K562 (cell line): Measurements from ENCODE around the gene INPP5E. TPM values are rescaled to one million over a fixed set of nuclear protein-coding genes. Genes with fewer than 3 reads are reported as not detected.

Source experiments
- ATAC-seq: fragments of 200-7000 bp; cut with Tn5 transposase; 3 replicates; pipeline ENCODE4 v1.9.1; 2020; ENCODE audit warnings: moderate library complexity
- BruUV-seq: library from RNA; stranded (reverse); fragments of 400-500 nt; replicated peaks from 2 replicates; lab custom pipeline; 2021; lab: Mats Ljungman, UMichigan
- CTCF ChIA-PET: fragments of 300-600 bp; formaldehyde crosslinking; extraction: SDS; loops from one replicate; lab custom pipeline; 2021; ENCODE audit warnings: low intra/inter-chr PET ratio; lab: Yijun Ruan, JAX
- POLR2A ChIA-PET: fragments of 300-600, 350-650 bp; sonication (Branson Sonifier 250); formaldehyde crosslinking; extraction: SDS; loops from one replicate; lab custom pipeline; 2021; ENCODE audit warnings: antibody characterized with exemption, inconsistent platforms; lab: Yijun Ruan, JAX
- DNase-seq, 4 experiments: peaks; one replicate each; pipeline versions ENCODE4 v3.0.0 to v3.0.0-alpha.2; 2011 to 2018; ENCODE audit warnings: low spot score in 3 of 4, mixed read lengths in 3 of 4; ENCODE audit errors: extremely low read depth in 1 of 4
- FAIRE-seq: peaks from 2 replicates; lab custom pipeline; 2011; peaks lifted over from hg19 to GRCh38; lab: Jason Lieb, UNC
- H2AFZ ChIP-seq: 2 replicates; pipeline ENCODE4 v1.6.0; 2011; ENCODE audit warnings: low read depth, low read length, control low read depth, inconsistent platforms
- H3K27ac ChIP-seq: fragments of 200-600 bp; 3 replicates; pipeline ENCODE4 v1.8.0; 2011; ENCODE audit warnings: low read depth, mild to moderate bottlenecking, control low read depth, inconsistent platforms, low read length, moderate library complexity, mixed read lengths; ENCODE audit errors: extremely low read depth
- H3K27me3 ChIP-seq, 2 experiments: fragments of 300-600 bp in 1 of 2; 2 replicates in 1 of 2; 3 replicates in 1 of 2; pipeline versions ENCODE4 v1.6.0 to v1.8.0; 2011; ENCODE audit warnings: inconsistent platforms in 2 of 2, low read length in 2 of 2, mild to moderate bottlenecking in 1 of 2, mixed read lengths in 1 of 2, moderate library complexity in 1 of 2; ENCODE audit not compliant: control insufficient read depth in 2 of 2, insufficient read depth in 2 of 2
- H3K36me3 ChIP-seq: fragments of 300-600 bp; 3 replicates; pipeline ENCODE4 v1.8.0; 2011; ENCODE audit warnings: mild to moderate bottlenecking, low read length, inconsistent platforms; ENCODE audit not compliant: control insufficient read depth, insufficient read depth
- H3K4me1 ChIP-seq, 2 experiments: fragments of 200-600 bp in 1 of 2; replicated peaks in 1 of 2; 2 replicates in 1 of 2; 3 replicates in 1 of 2; pipeline versions ENCODE4 v1.5.1 to v1.8.0; 2011; ENCODE audit warnings: inconsistent platforms in 2 of 2, low read length in 2 of 2, mild to moderate bottlenecking in 1 of 2, mixed read lengths in 1 of 2, moderate library complexity in 1 of 2; ENCODE audit not compliant: control insufficient read depth in 2 of 2, insufficient read depth in 2 of 2
- H3K4me2 ChIP-seq: 2 replicates; pipeline ENCODE4 v1.6.1; 2011; ENCODE audit warnings: low read length, control low read depth, inconsistent platforms, mixed read lengths; ENCODE audit not compliant: insufficient read depth
- H3K4me3 ChIP-seq: fragments of 200-600 bp; sonication (generic), shearing (Covaris generic); 2 replicates; pipeline ENCODE4 v1.5.1; 2016; ENCODE audit warnings: control low read depth, inconsistent platforms
- H3K79me2 ChIP-seq: fragments of 200-600 bp; 3 replicates; pipeline ENCODE4 v1.8.0; 2011; ENCODE audit warnings: low read length, inconsistent platforms; ENCODE audit not compliant: control insufficient read depth, insufficient read depth
- H3K9ac ChIP-seq, 2 experiments: 2 replicates each; pipeline versions ENCODE4 v1.6.0 to v1.6.1; 2011; ENCODE audit warnings: low read depth in 2 of 2, low read length in 2 of 2, control low read depth in 1 of 2, inconsistent platforms in 1 of 2, mild to moderate bottlenecking in 1 of 2, mixed read lengths in 1 of 2; ENCODE audit not compliant: insufficient read depth in 1 of 2
- H3K9me1 ChIP-seq: one replicate; pipeline ENCODE4 v1.6.0; 2011; ENCODE audit warnings: inconsistent platforms, mild to moderate bottlenecking, low read length, moderate library complexity; ENCODE audit not compliant: control insufficient read depth, insufficient read depth
- H3K9me3 ChIP-seq: replicated peaks from 2 replicates; pipeline ENCODE4 v1.5.1; 2011; ENCODE audit warnings: low read depth, low read length, inconsistent platforms; ENCODE audit not compliant: control insufficient read depth, insufficient read depth
- H4K20me1 ChIP-seq: replicated peaks from 2 replicates; pipeline ENCODE4 v1.6.1; 2011; ENCODE audit warnings: low read length, inconsistent platforms, mixed read lengths; ENCODE audit not compliant: control insufficient read depth, insufficient read depth
- BRF1 ChIP-seq: IDR thresholded peaks from 3 replicates; pipeline ENCODE4 v1.6.1; 2011; ENCODE audit warnings: borderline replicate concordance, mild to moderate bottlenecking; ENCODE audit not compliant: insufficient read length; ENCODE audit errors: extremely low read depth
- CBX8 ChIP-seq: fragments of 200-600 bp; sonication (generic); IDR thresholded peaks from 2 replicates; pipeline ENCODE4 v1.6.1; 2012; ENCODE audit warnings: borderline replicate concordance, mixed run types, low read depth, mild to moderate bottlenecking, moderate library complexity, mixed read lengths, low read length, control low read depth, inconsistent platforms; ENCODE audit not compliant: poor library complexity, severe bottlenecking; ENCODE audit errors: extremely low read depth
- CHD2 ChIP-seq: IDR thresholded peaks from 2 replicates; pipeline ENCODE4 v1.6.1; 2011; ENCODE audit warnings: low read depth, low read length
- CXXC5 ChIP-seq: fragments of 250-450 bp; sonication (Bioruptor Pico); IDR thresholded peaks from 2 replicates; pipeline ENCODE4 v1.8.0; 2022; ENCODE audit warnings: inconsistent platforms, mild to moderate bottlenecking, moderate library complexity
- HDAC6 ChIP-seq: IDR thresholded peaks from 2 replicates; pipeline ENCODE4 v1.6.1; 2012; ENCODE audit warnings: low read depth, mild to moderate bottlenecking, control low read depth, inconsistent platforms, low read length, moderate library complexity
- MYC ChIP-seq, 2 experiments: fragments of 250-450 bp in 1 of 2; sonication (Bioruptor Pico) in 1 of 2; IDR thresholded peaks; 2 replicates each; pipeline versions ENCODE4 v1.5.1 to v1.6.1; 2012 to 2021; ENCODE audit warnings: low read depth in 2 of 2, borderline replicate concordance in 1 of 2, improper control_type of control experiment in 1 of 2, low read length in 1 of 2, mild to moderate bottlenecking in 1 of 2, moderate library complexity in 1 of 2
- NRF1 ChIP-seq, 2 experiments: fragments of 450-650 bp; IDR thresholded peaks in 1 of 2; conservative IDR thresholded peaks in 1 of 2; 2 replicates each; pipeline ENCODE4 v1.6.1; 2014; ENCODE audit warnings: mild to moderate bottlenecking in 2 of 2
- RBBP5 ChIP-seq: fragments of 200-600 bp; sonication (generic); IDR thresholded peaks from 2 replicates; pipeline ENCODE4 v1.6.1; 2012; ENCODE audit warnings: borderline replicate concordance, mild to moderate bottlenecking, low read length, control low read depth, inconsistent platforms; ENCODE audit not compliant: insufficient read depth, poor library complexity, severe bottlenecking
- RBFOX2 ChIP-seq: fragments of 200-400 bp; formaldehyde crosslinking; IDR thresholded peaks from 2 replicates; pipeline ENCODE4 v1.6.1; 2017; ENCODE audit warnings: low read depth, mild to moderate bottlenecking, low read length, moderate library complexity
- SUPT5H ChIP-seq: fragments of 450-650 bp; IDR thresholded peaks from 2 replicates; pipeline ENCODE4 v1.6.1; 2016
- ZEB2 ChIP-seq: fragments of 450-650 bp; IDR thresholded peaks from 2 replicates; pipeline ENCODE4 v1.6.1; 2016
- ZNF41 ChIP-seq: fragments of 250-450 bp; sonication (Bioruptor Pico); conservative IDR thresholded peaks from 2 replicates; pipeline ENCODE4 v1.4.0; 2020; ENCODE audit warnings: mild to moderate bottlenecking
- ZNF586 ChIP-seq: fragments of 450-650 bp; formaldehyde crosslinking; conservative IDR thresholded peaks from 2 replicates; pipeline ENCODE4 v1.4.0; 2020; ENCODE audit warnings: mild to moderate bottlenecking, moderate library complexity
- ZNF77 ChIP-seq: fragments of 250-450 bp; sonication (Bioruptor Pico); IDR thresholded peaks from 2 replicates; pipeline ENCODE4 v1.5.0; 2020
- ZSCAN29 ChIP-seq: fragments of 450-650 bp; IDR thresholded peaks from 2 replicates; pipeline ENCODE4 v1.6.1; 2017
- WGBS: fragments of 100-300 bp; shearing (Covaris generic); methylation state at CpG from one replicate; pipeline ENCODE4 v1.1.6; 2016; ENCODE audit warnings: low coverage, mixed read lengths; ENCODE audit not compliant: insufficient coverage; ENCODE audit errors: missing lambda C conversion rate; 5-methylcytosine and 5-hydroxymethylcytosine counted together
- in situ Hi-C: fragments of 300-500 bp; cut with MboI; formaldehyde crosslinking; loops from 4 replicates; pipeline ENCODE4 v1.15.0; 2018; ENCODE audit warnings: inconsistent platforms, mixed read lengths
- intact Hi-C: fragments of 100-400 bp; cut with micrococcal nuclease; formaldehyde crosslinking; loops from 2 replicates; pipeline ENCODE4 v1.14.2; 2022
- polyA plus RNA-seq, 8 experiments: library from polyadenylated mRNA; depleted of rRNA in 4 of 8; stranded (reverse) in 5 of 8; unstranded in 3 of 8; fragments of >200 nt; fragmentation: Nextera tagmentation in 2 of 8; fragmentation: Illumina TruSeq in 1 of 8; extraction: Ambion mirVana in 2 of 8; extraction: Trizol in 1 of 8; gene quantifications; 2 replicates each; pipeline versions ENCODE4 v1.2.1 to v1.2.3, GENCODE V29; 2011 to 2014; ENCODE audit warnings: inconsistent platforms in 1 of 8, missing spikeins in 1 of 8
- total RNA-seq, 7 experiments: library from RNA; depleted of rRNA in 6 of 7; stranded (reverse); fragments of >200 nt in 6 of 7; fragmentation: Illumina TruSeq in 2 of 7; extraction: Trizol in 2 of 7; gene quantifications; 2 replicates each; pipeline versions ENCODE4 v1.2.1 to v1.2.3, GENCODE V29; 2011 to 2021; ENCODE audit warnings: low replicate concordance in 1 of 7
- TF ChIP-seq, protein P1 (sequence below): fragments of 450-650 bp; formaldehyde crosslinking; IDR thresholded peaks from 2 replicates; pipeline ENCODE4 v1.4.0; 2022; ENCODE audit warnings: missing genetic modification characterization
- TF ChIP-seq, protein P2 (sequence below): fragments of 150-350 bp; IDR thresholded peaks from 2 replicates; pipeline ENCODE4 v1.6.1; 2014; ENCODE audit warnings: low read depth, mild to moderate bottlenecking, low read length, borderline replicate concordance

INPP5E gene
- total and polyA plus RNA-seq, 9 of the 15 experiments (the other 6 are each of a cell fraction or from before 2014, with no cell fraction given) = 0.38 to 17.4 (median 4.9) TPM

DNA sequence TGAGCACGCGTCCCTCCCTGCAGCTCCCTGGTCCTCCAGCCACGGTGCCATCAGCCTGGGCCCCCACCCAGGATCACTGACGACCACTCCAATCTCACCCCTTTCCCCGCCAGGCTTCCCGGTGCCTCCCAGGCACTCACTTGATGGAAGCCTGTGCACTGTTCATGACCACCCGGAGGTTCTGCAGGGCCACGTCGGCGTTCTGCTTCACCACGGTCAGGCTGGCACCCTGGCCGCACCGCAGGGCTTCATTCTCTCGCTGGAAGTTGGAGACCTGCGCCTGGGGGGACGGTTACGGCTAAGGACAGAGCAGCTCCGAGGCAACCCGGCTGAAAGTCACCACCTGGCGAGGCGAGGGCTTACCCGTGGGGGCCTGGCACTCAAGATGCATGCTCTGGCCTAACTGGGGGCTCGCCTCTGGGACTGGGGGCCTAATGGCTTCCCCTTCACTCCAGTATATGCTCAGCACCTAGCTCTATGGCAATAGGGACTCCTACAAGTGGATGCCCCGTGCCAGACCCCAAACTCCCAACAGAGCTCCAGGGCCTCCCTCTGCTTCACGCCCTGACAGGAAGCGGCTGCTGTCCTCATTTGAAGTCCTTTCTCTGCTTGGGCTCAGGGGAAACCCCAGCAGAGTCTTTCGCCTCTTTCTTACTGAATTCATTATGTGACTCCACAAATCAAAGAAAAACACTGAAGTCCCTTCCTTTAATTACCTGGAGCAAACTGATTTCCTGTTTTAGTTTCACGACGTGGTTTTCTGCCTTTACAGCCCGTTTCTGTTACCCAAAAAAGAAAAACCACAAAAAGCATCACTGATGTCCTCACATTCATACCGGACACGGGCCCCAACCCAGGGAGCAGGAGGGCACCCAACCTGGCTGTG, 35.5 kb downstream of the INPP5E start:
- H3K9ac ChIP-seq = peak overlapping the region in 1 of 2 experiments; percentile 47; a peak in 1 of 4 replicates
- H3K9me1 ChIP-seq = no peaks in the 10 kb centered on the region
- H3K4me3 ChIP-seq = no peak overlapping the region
- peaks cover 31% of the 10 kb centered on the region for H3K79me2 ChIP-seq
- no peak overlapping the region for H3K27ac ChIP-seq
- intact Hi-C loops (no loop called here), in situ Hi-C loops (no loop called here)
- peaks cover 73% of the 10 kb centered on the region for H3K36me3 ChIP-seq
- H3K4me1 ChIP-seq = peaks cover 5 to 51% of the 10 kb centered on the region in 2 experiments; a peak in 4 of 5 replicates
- H3K27me3 ChIP-seq = no peaks in the 10 kb centered on the region
- no peak overlapping the region for H3K4me2 ChIP-seq
- CTCF ChIA-PET = no interaction called here
- POLR2A ChIA-PET = interaction anchor here (0.6 to 1.3 kb wide), 6 partner anchors 10 to 112 kb away, joined by 3 to 5 read pairs (median 3); partner anchors contain the start of gene DNLZ
- ATAC-seq (no peak), FAIRE-seq (no peak), DNase-seq (no peak)
- no peaks in the 10 kb centered on the region for H3K9me3 ChIP-seq
- WGBS = 94% methylated on average over 28 of the region's 32 CpGs
- no peaks in the 10 kb centered on the region for H4K20me1 ChIP-seq
- H2AFZ ChIP-seq = no peak overlapping the region
- no TSS peak for BruUV-seq
- no peak for TF ChIP-seq NRF1 (conservative IDR thresholded peaks at IDR 0.05 in 1 of 2, IDR thresholded peaks at IDR 0.05 in 1 of 2)
- TF ChIP-seq, protein P1, sequence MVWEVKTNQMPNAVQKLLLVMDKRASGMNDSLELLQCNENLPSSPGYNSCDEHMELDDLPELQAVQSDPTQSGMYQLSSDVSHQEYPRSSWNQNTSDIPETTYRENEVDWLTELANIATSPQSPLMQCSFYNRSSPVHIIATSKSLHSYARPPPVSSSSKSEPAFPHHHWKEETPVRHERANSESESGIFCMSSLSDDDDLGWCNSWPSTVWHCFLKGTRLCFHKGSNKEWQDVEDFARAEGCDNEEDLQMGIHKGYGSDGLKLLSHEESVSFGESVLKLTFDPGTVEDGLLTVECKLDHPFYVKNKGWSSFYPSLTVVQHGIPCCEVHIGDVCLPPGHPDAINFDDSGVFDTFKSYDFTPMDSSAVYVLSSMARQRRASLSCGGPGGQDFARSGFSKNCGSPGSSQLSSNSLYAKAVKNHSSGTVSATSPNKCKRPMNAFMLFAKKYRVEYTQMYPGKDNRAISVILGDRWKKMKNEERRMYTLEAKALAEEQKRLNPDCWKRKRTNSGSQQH (CRISPR knock-in tag) = no peak
- TF ChIP-seq CHD2 = no peak
- TF ChIP-seq ZNF41 (CRISPR knock-in tag) = no peak
- TF ChIP-seq ZNF77 = no peak
- TF ChIP-seq CXXC5 (CRISPR knock-in tag) = no peak
- TF ChIP-seq MYC (IDR thresholded peaks at IDR 0.05; ENCODE audit: low read depth, low read length) = no peak
- no peak for TF ChIP-seq MYC (CRISPR knock-in tag; IDR thresholded peaks at IDR 0.05; ENCODE audit: borderline replicate concordance, low read depth)
- TF ChIP-seq HDAC6 = no peak
- TF ChIP-seq ZSCAN29 = no peak
- TF ChIP-seq ZEB2 = no peak
- TF ChIP-seq BRF1 = no peak
- peak; percentile 51; the same call in 1 of the 2 replicates for TF ChIP-seq SUPT5H
- TF ChIP-seq CBX8 = no peak
- TF ChIP-seq ZNF586 = no peak
- TF ChIP-seq, protein P2, sequence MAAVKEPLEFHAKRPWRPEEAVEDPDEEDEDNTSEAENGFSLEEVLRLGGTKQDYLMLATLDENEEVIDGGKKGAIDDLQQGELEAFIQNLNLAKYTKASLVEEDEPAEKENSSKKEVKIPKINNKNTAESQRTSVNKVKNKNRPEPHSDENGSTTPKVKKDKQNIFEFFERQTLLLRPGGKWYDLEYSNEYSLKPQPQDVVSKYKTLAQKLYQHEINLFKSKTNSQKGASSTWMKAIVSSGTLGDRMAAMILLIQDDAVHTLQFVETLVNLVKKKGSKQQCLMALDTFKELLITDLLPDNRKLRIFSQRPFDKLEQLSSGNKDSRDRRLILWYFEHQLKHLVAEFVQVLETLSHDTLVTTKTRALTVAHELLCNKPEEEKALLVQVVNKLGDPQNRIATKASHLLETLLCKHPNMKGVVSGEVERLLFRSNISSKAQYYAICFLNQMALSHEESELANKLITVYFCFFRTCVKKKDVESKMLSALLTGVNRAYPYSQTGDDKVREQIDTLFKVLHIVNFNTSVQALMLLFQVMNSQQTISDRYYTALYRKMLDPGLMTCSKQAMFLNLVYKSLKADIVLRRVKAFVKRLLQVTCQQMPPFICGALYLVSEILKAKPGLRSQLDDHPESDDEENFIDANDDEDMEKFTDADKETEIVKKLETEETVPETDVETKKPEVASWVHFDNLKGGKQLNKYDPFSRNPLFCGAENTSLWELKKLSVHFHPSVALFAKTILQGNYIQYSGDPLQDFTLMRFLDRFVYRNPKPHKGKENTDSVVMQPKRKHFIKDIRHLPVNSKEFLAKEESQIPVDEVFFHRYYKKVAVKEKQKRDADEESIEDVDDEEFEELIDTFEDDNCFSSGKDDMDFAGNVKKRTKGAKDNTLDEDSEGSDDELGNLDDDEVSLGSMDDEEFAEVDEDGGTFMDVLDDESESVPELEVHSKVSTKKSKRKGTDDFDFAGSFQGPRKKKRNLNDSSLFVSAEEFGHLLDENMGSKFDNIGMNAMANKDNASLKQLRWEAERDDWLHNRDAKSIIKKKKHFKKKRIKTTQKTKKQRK = no peak
- TF ChIP-seq RBFOX2 = peak; percentile 59
- no peak for TF ChIP-seq RBBP5
